GM20000 (cell line): ENCODE measurements around the gene TNXB.

Source experiments
- DNase-seq: peaks from one replicate; pipeline ENCODE4 v3.0.0; 2012; ENCODE audit warnings: low spot score
- CTCF ChIP-seq: IDR thresholded peaks from 2 replicates; pipeline ENCODE4 v1.5.1; 2012; ENCODE audit warnings: mild to moderate bottlenecking, control low read depth; ENCODE audit errors: extremely low read depth, missing control alignments

The TNXB gene

GRCh38 chr6:32137454-32137853, 28.3 kb upstream of the TNXB start:
- no peak for DNase-seq
- no peak for TF ChIP-seq CTCF

DNA sequence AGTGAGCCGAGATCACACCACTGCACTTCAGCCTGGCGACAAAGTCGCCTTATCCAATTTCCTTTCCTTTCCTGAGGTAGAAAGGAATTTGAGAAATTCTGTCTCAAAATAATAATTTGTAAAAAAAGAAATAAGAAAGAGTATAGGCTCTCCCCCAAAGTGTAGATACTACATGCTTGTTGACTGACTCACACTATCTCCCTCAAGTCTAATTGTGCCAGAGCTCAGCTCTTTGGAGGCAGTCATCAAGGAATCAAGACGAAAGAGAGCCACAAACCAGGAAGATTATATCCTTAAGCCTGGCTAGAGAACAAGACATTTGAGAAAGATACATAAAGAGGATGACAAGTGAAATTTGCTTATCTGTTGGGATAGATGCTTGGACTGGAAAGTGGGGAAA, 24.6 kb upstream of the TNXB start:
- DNase-seq = no peak
- no peak for TF ChIP-seq CTCF

- no peak for DNase-seq
- no peak for TF ChIP-seq CTCF
Measured at GRCh38 chr6:32132110-32132509, 23.0 kb upstream of the TNXB start.

DNA sequence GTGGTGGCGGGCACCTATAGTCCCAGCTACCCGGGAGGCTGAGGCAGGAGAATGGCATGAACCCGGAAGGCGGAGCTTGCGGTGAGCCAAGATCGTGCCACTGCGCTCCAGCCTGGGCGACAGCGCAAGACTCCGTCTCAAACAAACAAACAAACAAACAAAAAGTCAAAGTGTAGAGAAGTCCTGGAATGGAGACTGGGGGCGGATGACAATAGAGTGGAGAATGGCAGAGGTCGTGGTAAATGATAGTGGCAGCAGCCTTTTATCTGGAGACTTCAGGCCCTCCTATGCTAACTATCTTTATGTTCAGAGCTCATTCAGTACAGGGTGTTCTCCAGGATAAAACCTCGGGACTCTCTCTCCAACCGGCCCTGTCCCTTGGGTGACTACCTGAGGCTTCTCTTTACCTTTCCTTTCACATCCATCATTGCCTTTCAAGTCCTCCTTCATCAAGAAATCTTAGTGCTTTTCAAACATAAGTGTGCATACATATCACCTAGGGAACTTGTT, 22.4 kb upstream of the TNXB start:
- TF ChIP-seq CTCF = no peak
- DNase-seq = no peak

DNA sequence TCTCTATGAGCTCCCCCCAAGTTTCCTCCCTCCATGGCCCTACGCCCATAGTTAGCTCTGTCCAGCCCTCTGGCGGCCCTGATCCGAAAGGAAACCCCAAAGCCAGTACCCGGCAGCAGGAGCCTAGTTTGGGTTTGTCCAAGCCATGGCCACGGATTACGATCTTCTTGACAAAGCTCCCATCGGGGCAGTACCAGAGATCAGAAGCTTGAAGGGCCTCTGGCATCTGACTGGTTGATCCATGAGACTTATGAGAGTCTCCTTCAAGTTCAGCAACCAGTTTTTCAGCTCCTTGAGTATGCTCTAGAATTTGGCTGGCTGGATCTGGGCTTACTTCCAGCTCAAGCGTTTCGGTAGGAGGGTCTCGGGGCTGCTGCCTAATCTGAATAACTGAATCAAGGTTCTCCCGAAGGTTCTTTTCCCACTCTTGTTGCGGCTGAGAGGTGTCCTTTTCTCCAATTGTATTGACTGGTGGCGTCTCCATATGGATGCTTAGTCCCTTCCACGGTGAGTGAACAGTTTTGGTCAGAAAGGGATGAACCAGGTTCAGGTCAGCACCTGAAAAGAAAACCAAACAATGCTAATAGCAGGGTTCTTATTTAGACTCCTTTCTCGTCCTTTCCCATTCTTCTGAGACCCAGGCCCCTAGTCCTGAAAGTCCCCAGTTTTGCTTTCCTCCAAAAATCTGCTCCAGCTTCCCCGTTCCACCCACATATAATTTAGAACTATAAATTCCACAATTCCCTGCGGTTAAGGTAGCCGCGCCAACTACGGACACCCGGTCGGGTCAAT, 20.4 kb upstream of the TNXB start:
- no peak for DNase-seq
- no peak for TF ChIP-seq CTCF

- no peak for DNase-seq
- no peak for TF ChIP-seq CTCF
Measured at GRCh38 chr6:32128751-32129296, 19.7 kb upstream of the TNXB start.
